Vagina (tissue), 2 donors: ENCODE results near the gene RNF115.

Source experiments
- POLR2A ChIP-seq, 2 donors: fragments of 450-650 bp; IDR thresholded peaks; one replicate each; pipeline ENCODE4 v1.6.1; 2017; ENCODE audit warnings: antibody characterized with exemption in 2 of 2, mild to moderate bottlenecking in 2 of 2, moderate library complexity in 2 of 2
- POLR2AphosphoS5 ChIP-seq, 2 donors: sonication (generic); formaldehyde crosslinking; IDR thresholded peaks; one replicate each; pipeline ENCODE4 v1.9.0; 2017; ENCODE audit warnings: antibody characterized with exemption in 2 of 2, mild to moderate bottlenecking in 2 of 2, low read depth in 1 of 2; ENCODE audit not compliant: insufficient read depth in 1 of 2
- TF ChIP-seq, protein P1 (sequence below), 3 experiments: fragments of 450-650 bp in 2 of 3; fragments of 200-600 bp in 1 of 3; sonication (generic) in 1 of 3; IDR thresholded peaks; one replicate each; pipeline ENCODE4 v1.5.1; 2017 to 2019; ENCODE audit warnings: antibody characterized with exemption in 3 of 3, mild to moderate bottlenecking in 2 of 3, moderate library complexity in 2 of 3

DNA sequence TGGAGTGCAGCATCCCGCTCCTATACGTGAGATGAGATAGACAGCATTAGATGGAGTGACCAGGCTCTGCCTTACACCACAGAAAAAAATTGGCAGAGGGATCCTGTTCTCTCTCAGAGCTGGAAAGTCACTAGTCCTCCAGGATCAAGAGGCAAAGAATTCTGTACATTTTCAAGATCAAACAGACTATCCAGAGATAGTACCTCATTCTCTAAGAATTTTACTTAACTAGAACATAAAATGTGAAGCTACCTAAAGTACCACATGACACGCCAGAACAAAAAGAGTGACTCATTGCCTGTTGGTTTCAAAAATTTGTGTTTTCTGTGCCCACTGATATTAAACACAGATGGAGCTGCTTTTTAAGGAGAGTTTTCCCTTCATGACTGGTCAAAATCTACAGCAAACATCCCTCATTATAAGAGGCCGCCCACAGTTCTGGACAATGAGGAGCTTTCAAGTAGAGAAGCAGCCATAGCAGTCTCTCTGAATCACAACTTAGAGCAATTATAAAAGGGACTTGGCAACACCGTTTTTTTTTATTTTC is 72.3 kb downstream of the RNF115 start:
- no peak for TF ChIP-seq POLR2A (IDR thresholded peaks at IDR 0.05)
- TF ChIP-seq, protein P1, sequence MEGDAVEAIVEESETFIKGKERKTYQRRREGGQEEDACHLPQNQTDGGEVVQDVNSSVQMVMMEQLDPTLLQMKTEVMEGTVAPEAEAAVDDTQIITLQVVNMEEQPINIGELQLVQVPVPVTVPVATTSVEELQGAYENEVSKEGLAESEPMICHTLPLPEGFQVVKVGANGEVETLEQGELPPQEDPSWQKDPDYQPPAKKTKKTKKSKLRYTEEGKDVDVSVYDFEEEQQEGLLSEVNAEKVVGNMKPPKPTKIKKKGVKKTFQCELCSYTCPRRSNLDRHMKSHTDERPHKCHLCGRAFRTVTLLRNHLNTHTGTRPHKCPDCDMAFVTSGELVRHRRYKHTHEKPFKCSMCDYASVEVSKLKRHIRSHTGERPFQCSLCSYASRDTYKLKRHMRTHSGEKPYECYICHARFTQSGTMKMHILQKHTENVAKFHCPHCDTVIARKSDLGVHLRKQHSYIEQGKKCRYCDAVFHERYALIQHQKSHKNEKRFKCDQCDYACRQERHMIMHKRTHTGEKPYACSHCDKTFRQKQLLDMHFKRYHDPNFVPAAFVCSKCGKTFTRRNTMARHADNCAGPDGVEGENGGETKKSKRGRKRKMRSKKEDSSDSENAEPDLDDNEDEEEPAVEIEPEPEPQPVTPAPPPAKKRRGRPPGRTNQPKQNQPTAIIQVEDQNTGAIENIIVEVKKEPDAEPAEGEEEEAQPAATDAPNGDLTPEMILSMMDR (IDR thresholded peaks at IDR 0.05): no peak
- TF ChIP-seq POLR2AphosphoS5 (IDR thresholded peaks at IDR 0.05; ENCODE audit: insufficient read depth in 1 of 2, low read depth in 1 of 2): no peak
